Left renal cortex interstitium (tissue), 4 donors: Measurements from ENCODE around the gene GRIK3. TPM values are rescaled to one million over a fixed set of nuclear protein-coding genes. Genes with fewer than 3 reads are reported as not detected.

Source experiments
- DNase-seq, 4 donors: peaks; one replicate each; pipeline ENCODE4 v3.0.0-alpha.2; 2013; ENCODE audit warnings: low read depth in 4 of 4, low spot score in 2 of 4, missing footprints in 1 of 4
- polyA plus RNA-seq, 4 donors: library from polyadenylated mRNA; unstranded; fragments of 120-200 nt; gene quantifications; one replicate each; pipeline ENCODE4 v1.2.1, GENCODE V29; 2013; ENCODE audit not compliant: insufficient read length in 4 of 4

The GRIK3 gene
- polyA plus RNA-seq, 4 donors: 3.1 to 4.2 (median 3.3) TPM

GRCh38 chr1:36864182-36864822 lies 170.0 kb downstream of the GRIK3 start:
- no peak for DNase-seq

DNA sequence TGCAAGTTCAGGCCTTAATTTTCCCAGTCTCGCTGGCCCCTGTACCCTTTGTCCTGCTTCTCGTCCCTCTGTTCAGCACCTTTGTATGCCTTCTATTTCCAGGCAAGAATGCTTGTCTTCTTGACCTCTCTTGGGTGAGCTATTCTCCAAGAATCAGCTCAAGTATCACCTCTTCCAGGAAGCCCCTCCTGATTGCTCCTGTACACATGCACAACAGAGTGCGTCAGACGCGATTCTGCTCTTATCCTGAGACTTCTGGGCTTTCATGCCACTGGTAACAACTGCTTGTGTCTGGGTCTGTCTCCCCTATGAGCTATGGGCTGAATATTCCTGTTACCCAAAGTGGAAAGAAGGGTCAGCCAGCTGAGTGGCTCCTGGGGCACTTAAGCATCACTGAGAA lies 170.8 kb downstream of the GRIK3 start:
- DNase-seq: no peak

DNA sequence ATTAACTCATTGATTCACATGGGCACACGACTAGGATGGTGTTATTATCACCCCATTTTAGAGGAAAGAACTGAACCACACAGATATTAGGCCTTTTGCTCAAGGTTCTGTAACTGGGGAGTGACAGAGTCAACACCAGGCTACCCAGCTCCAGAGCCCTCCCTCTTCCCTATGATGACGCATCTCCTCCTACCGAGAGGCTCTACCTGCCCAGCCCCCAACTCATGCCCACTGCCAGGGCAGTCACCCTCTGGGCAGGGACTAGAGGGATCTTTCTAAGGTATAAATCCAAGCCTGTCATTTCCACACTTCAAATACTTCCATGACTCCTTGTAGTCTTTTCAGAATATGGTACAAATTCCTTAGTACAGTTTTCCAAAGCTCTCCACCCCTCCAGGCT lies 171.3 kb downstream of the GRIK3 start:
- DNase-seq: no peak

GRCh38 chr1:36861375-36861774 lies 172.9 kb downstream of the GRIK3 start:
- DNase-seq: no peak

DNA sequence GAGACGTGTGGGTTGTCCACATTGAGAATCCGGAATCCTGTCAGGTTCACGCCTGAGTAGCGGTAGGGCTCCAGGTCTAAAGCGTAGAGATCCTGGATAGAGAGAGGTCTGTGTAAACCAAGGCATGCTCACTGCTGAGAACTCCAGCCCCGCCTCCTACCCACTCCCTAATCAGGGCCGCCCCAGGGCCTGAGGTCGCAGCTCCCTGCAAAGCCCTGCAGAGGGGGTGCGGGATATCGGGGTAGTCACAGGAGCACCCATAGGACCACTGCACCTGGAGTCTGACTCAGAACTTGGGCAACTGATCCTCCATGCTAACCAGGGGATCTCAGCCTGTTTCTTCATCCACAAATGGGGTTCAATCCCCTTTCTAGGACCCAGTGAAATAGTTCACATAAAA lies 174.4 kb downstream of the GRIK3 start:
- no peak for DNase-seq

GRCh38 chr1:36858981-36859380 lies 175.3 kb downstream of the GRIK3 start:
- DNase-seq: no peak

DNA sequence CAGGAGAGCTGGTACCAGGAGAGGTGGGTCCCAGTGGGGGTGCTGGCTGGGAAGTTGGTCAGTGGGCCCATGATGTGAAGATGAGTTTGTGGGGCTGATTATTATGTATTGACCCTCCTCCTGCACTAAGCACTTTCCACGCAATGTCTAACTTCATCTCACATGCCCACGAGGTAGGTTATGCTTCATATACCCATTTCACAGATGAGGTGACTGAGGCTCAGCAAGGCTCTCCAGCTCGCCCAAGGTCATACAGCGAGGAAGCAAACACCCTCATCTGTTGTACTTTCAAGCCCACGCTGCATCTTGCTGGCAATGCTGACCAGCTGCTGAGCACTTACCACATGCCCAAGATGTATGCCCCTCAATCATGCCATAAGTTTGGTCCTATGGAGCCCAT lies 175.8 kb downstream of the GRIK3 start:
- DNase-seq: no peak

- DNase-seq: no peak
Observed at GRCh38 chr1:36857754-36858153, 176.6 kb downstream of the GRIK3 start.

- no peak for DNase-seq
Observed at GRCh38 chr1:36855699-36856494, 178.4 kb downstream of the GRIK3 start.

DNA sequence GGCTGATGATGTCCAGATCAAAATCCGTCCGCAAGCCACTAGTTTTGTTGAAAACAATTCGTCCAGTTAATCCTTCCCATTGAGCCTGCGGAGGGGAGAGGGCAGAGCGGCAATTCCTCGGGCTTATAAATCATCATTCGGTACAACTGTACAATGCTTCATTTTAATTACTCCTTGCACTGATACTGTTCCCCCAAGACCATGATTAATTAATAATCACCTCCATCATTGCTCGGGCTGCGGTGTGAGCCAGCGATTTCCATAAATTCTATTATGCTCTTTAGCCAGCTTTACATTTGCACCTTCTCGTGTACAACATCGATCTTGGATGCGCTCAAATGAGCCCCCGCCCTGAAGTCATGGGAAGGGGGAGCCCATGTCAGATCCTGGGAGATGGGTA lies 180.7 kb downstream of the GRIK3 start:
- no peak for DNase-seq

- DNase-seq: no peak
Observed at GRCh38 chr1:36852586-36852985, 181.7 kb downstream of the GRIK3 start.

- DNase-seq: no peak
Observed at GRCh38 chr1:36851595-36851994, 182.7 kb downstream of the GRIK3 start.

DNA sequence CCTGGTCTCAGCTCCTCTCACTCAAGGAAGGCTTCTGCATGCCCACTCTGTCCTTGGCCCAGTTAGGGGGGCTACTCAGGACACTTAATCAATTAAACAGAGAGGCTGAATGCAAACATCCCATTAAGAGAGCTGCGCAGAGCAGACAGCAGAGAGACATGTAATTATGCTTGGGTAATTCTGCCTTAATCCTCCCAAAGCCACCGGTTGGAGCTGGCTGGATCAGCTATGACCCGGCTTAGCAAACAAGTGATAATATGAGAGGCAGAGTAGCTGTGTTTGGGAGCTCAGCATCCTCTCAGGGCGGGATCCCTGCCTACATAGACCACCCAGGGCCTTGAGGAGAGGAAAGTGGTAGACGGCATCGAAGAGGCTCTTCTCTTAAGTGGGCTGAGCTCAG lies 183.2 kb downstream of the GRIK3 start:
- DNase-seq: no peak

DNA sequence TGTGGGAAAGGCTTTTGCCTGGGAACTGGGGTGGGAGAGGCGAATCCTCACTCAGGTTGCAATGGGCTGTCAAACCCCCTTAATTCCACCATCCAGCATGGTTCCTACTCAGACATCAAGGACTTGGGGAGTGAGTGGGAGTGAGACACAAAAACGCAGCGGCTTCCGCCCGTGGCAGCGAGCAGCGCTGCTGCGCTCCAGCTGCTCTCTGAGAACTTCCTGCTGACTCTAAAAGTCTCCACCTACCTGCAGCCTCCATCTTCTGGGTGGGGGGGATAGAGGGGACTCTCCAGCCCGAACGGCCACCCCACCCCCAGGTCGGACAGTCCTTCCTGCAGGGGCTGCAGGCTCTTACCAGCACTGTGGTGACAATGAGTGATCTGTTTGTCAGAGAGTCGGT lies 184.4 kb downstream of the GRIK3 start:
- peak in 2 of 4 donors; percentile 16 to 21 for DNase-seq

- no peak for DNase-seq
Observed at GRCh38 chr1:36847761-36848160, 186.6 kb downstream of the GRIK3 start.

DNA sequence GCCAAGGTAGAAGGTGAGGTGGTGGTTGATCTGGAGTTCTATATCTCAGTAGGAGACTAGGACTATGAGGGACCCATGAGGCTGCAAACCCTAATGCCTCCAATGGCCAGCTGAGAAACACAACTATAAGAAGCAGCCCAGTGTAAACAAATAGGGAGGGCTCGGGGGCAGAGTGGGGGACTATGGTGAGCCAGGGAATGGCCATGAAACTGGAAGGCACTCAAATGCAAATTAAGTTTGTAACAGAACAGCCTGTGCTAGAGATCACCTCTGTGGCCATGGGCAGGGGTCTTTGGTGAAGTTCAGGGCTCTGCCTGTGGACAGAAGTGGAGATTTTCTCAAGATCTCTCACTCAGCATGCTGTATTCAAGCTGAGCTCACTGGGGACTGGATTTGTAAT lies 187.1 kb downstream of the GRIK3 start:
- no peak for DNase-seq

DNA sequence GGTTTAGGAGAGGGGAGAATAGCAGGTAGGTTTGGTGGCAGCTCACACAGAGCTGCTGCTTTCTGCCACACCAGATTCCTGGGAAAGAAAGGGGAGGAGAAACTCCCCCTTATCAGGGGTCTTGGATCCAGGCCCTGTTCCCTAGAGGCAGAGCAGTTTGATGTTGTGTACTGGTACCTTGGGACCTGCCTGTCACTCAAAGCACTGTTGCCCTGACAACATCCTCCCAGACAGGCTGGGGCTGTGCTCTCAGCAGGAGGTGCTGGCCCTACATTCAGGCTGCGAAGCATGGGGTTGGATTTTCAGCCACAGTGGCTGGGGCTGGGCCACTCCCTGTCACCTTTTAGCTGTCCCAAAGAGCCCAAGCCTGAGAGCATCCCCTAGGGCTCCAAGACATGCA lies 188.0 kb downstream of the GRIK3 start:
- no peak for DNase-seq

DNA sequence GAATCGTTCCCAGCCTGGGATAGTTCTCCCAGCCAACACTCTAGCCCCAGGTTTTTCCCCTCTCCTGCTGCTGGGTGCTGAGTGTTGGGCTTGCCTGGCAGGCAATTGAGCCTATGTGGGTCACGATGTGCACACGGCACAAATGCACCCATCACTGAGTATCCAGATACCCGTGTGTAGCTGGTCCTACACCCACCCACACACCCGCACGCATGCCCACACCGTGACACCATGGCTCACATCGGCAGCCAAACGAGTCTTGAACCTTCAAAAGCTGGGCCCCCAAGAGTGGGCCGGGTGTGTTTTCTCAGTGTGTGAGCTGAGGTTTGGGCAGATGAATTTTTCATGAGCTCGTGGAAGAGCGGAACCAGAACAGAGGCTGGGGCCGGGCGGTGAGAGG lies 188.5 kb downstream of the GRIK3 start:
- DNase-seq: no peak

DNA sequence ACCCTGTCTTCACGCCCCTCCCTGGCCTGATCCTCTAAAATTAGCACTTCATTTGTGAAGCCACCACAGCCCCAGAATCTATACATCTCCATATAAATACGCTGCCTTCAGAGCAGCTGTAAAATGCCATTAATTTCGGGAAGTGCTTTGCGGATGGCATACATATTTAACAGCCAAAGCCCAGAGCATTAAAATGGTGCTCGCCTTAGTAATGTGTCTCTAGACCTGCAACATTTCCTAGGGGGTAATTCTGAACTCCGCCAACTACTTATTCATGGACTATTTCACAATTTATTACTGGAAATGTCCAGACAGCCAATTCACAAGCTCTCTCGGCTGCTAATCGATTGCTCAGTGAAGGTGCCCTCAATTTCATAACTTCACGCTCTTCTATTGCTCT lies 189.4 kb downstream of the GRIK3 start:
- no peak for DNase-seq

DNA sequence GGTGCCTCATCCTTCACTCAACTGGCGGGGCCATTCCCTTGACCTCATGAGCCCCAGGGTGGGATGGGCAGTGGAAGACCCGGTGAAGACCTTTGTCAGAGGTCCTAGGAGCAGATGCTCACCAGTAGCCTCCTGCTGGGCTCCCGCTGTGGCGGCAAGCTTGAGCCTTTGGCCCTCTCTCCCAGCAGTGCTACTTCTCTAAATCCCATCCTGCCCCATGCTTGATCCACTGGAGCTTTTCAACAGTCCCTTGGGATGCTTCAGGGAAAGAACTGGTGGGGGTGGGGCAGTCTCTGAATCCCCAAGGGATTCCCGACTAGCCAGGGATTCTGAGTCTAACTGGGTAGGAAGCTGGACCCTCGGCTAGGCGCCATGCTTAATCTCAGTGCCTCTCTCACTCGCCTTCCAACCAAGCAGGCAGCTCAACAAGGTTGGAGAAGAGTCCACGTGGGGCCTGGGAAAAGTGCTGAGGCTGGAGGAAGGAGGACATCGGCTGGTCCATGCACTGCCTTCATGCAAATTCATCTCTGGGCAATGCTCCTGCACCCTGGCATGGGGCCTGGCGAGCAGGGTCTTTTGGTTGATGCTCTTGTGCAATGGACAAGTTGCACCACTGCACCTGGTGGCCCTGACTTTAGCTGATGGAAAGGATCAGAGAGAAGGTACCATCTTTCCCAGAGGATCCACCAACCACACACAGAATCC lies 190.3 kb downstream of the GRIK3 start:
- no peak for DNase-seq

GRCh38 chr1:36843027-36843426 lies 191.3 kb downstream of the GRIK3 start:
- no peak for DNase-seq

- no peak for DNase-seq
Observed at GRCh38 chr1:36842448-36842847, 191.9 kb downstream of the GRIK3 start.
